CD14-positive monocyte (primary cell): ENCODE results near the gene INTS2. TPM values are rescaled to one million over a fixed set of nuclear protein-coding genes. Genes with fewer than 3 reads are reported as not detected.
A peak's percentile ranks its signal among the peaks of the same experiment; 100 is the strongest.

Source experiments
- DNase-seq, 3 donors: peaks; one replicate each; pipeline ENCODE4 v3.0.0-alpha.2; 2011 to 2022
- H2AFZ ChIP-seq: 2 replicates; pipeline ENCODE4 v1.6.0; 2012; ENCODE audit warnings: mild to moderate bottlenecking, low read depth, low read length, inconsistent platforms; ENCODE audit not compliant: insufficient read depth, poor library complexity, severe bottlenecking
- H3K27ac ChIP-seq, 2 donors: 1 replicate in 1 of 2; 2 replicates in 1 of 2; pipeline ENCODE4 v1.5.1; 2012 to 2013; ENCODE audit warnings: low read length in 2 of 2, control low read depth in 1 of 2, inconsistent platforms in 1 of 2, low read depth in 1 of 2, mild to moderate bottlenecking in 1 of 2
- H3K27me3 ChIP-seq, 2 donors: one replicate each; pipeline versions ENCODE4 v1.6.0 to v1.6.1; 2011 to 2013; ENCODE audit warnings: low read length in 2 of 2; ENCODE audit not compliant: control insufficient read depth in 2 of 2, insufficient read depth in 2 of 2
- H3K36me3 ChIP-seq, 2 donors: replicated peaks in 1 of 2; 1 replicate in 1 of 2; 2 replicates in 1 of 2; pipeline versions ENCODE4 v1.5.1 to v1.6.1; 2012 to 2013; ENCODE audit warnings: low read length in 2 of 2, control low read depth in 1 of 2, inconsistent platforms in 1 of 2, mild to moderate bottlenecking in 1 of 2; ENCODE audit not compliant: insufficient read depth in 2 of 2, control insufficient read depth in 1 of 2
- H3K4me1 ChIP-seq, 2 donors: 1 replicate in 1 of 2; 2 replicates in 1 of 2; pipeline versions ENCODE4 v1.5.1 to v1.6.1; 2012 to 2013; ENCODE audit warnings: low read length in 2 of 2, control low read depth in 1 of 2, inconsistent platforms in 1 of 2, mild to moderate bottlenecking in 1 of 2, moderate library complexity in 1 of 2; ENCODE audit not compliant: insufficient read depth in 2 of 2, control insufficient read depth in 1 of 2
- H3K4me2 ChIP-seq: replicated peaks from 2 replicates; pipeline ENCODE3; 2012; ENCODE audit warnings: low read length, moderate library complexity, mild to moderate bottlenecking; ENCODE audit not compliant: poor library complexity, severe bottlenecking; ENCODE audit errors: extremely low read depth
- H3K4me3 ChIP-seq, 3 experiments: fragments of 200-600 bp in 1 of 3; sonication (generic) in 1 of 3; replicated peaks in 1 of 3; 1 replicate in 2 of 3; 2 replicates in 1 of 3; pipeline ENCODE4 v1.5.1; 2011 to 2013; ENCODE audit warnings: low read length in 3 of 3, mild to moderate bottlenecking in 3 of 3, control low read depth in 2 of 3, low read depth in 2 of 3, inconsistent platforms in 1 of 3, moderate library complexity in 1 of 3
- H3K79me2 ChIP-seq: 2 replicates; pipeline ENCODE4 v1.6.0; 2012; ENCODE audit warnings: mild to moderate bottlenecking, control low read depth, inconsistent platforms, low read length, moderate library complexity; ENCODE audit not compliant: insufficient read depth
- H3K9ac ChIP-seq: 2 replicates; pipeline ENCODE4 v1.6.0; 2017; ENCODE audit warnings: low read length, mild to moderate bottlenecking; ENCODE audit not compliant: insufficient read depth, poor library complexity, severe bottlenecking
- H3K9me3 ChIP-seq, 2 donors: replicated peaks in 1 of 2; 1 replicate in 1 of 2; 2 replicates in 1 of 2; pipeline versions ENCODE4 v1.5.1 to v1.6.1; 2012 to 2013; ENCODE audit warnings: low read length in 2 of 2, control low read depth in 1 of 2; ENCODE audit not compliant: control insufficient read depth in 1 of 2, insufficient read depth in 1 of 2
- H4K20me1 ChIP-seq: 2 replicates; pipeline ENCODE4 v1.6.0; 2012; ENCODE audit warnings: mild to moderate bottlenecking, low read length, control low read depth, moderate library complexity; ENCODE audit not compliant: insufficient read depth
- H3K27ac Mint-ChIP-seq, 7 donors: one replicate each; pipeline ENCODE4 v1.8.0; 2020; ENCODE audit warnings: mild to moderate bottlenecking in 7 of 7, mixed read lengths in 7 of 7, moderate library complexity in 6 of 7, inconsistent platforms in 2 of 7
- H3K27me3 Mint-ChIP-seq, 3 donors: one replicate each; pipeline ENCODE4 v1.8.0; 2021 to 2022; ENCODE audit warnings: low read depth in 3 of 3, mild to moderate bottlenecking in 3 of 3, mixed read lengths in 3 of 3, moderate library complexity in 3 of 3, inconsistent platforms in 1 of 3
- H3K36me3 Mint-ChIP-seq, 2 donors: one replicate each; pipeline ENCODE4 v1.8.0; 2020; ENCODE audit warnings: mixed read lengths in 2 of 2, inconsistent platforms in 1 of 2, mild to moderate bottlenecking in 1 of 2
- H3K4me1 Mint-ChIP-seq: one replicate; pipeline ENCODE4 v1.8.0; 2020; ENCODE audit warnings: mild to moderate bottlenecking, mixed read lengths
- H3K4me3 Mint-ChIP-seq, 2 donors: one replicate each; pipeline ENCODE4 v1.8.0; 2020; ENCODE audit warnings: mild to moderate bottlenecking in 2 of 2, mixed read lengths in 2 of 2, moderate library complexity in 1 of 2
- H3K9me3 Mint-ChIP-seq, 7 donors: one replicate each; pipeline ENCODE4 v1.8.0; 2020 to 2022; ENCODE audit warnings: mixed read lengths in 7 of 7, mild to moderate bottlenecking in 6 of 7, moderate library complexity in 6 of 7, inconsistent platforms in 2 of 7
- WGBS: methylation state at CpG from one replicate; pipeline ENCODE4 v1.1.5; 2013; ENCODE audit warnings: missing lambda C conversion rate; ENCODE audit not compliant: insufficient coverage; 5-methylcytosine and 5-hydroxymethylcytosine counted together
- intact Hi-C, 2 donors: fragments of 100-400 bp; cut with micrococcal nuclease; formaldehyde crosslinking; loops; one replicate each; pipeline versions ENCODE4 v1.15.0 to v1.15.1; 2023
- polyA plus RNA-seq, 3 donors: library from polyadenylated mRNA; depleted of rRNA in 1 of 3; unstranded in 2 of 3; stranded (reverse) in 1 of 3; fragments of 300-500 nt in 2 of 3; fragments of >200 nt in 1 of 3; fragmentation: Illumina TruSeq in 2 of 3; gene quantifications; 1 replicate in 2 of 3; 2 replicates in 1 of 3; pipeline ENCODE4 v1.2.3, GENCODE V29; 2012 to 2021
- TF ChIP-seq, protein P1 (sequence below): fragments of 200-600 bp; IDR thresholded peaks from one replicate; pipeline ENCODE4 v1.8.0; 2022; ENCODE audit warnings: antibody characterized with exemption, mild to moderate bottlenecking

The INTS2 gene
- polyA plus RNA-seq, 3 donors = 2.2 to 2.9 (median 2.6) TPM

DNA sequence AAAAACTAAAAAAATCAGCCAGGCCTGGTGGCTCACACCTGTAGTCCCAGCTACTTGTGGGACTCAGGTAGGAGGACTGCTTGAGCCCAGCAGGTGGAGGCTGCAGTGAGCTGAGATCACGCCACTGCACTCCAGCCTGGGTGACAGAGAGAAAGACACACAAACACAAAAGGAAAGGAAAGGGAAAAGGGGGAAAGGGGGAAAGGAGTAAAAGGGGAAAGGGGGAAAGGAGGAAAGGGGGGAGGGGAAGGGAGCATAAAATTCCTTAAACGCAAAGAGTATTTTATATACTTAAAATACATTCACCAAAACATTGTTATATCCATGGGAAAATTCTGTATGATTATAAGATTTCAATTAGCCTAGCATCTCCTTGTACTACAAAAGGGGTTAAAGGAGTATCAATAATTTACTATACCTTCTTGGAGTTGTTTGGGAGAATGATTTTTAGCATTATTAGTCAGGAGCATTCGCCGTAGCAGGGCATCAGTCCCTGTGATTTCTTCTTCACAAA, 47.1 kb downstream of the INTS2 start:
- H3K4me1 Mint-ChIP-seq = no peaks in the 10 kb centered on the region
- DNase-seq = no peak
- no peaks in the 10 kb centered on the region for H3K9me3 Mint-ChIP-seq
- Histone ChIP-seq H3K4me2 (no peak overlapping the region), H3K9me3 (no peaks in the 10 kb centered on the region), H4K20me1 (no peaks in the 10 kb centered on the region), H3K4me1 (no peaks in the 10 kb centered on the region), H3K9ac (no peak overlapping the region), H3K27ac (no peak overlapping the region), H3K4me3 (no peak overlapping the region), H2AFZ (no peak overlapping the region), H3K27me3 (no peaks in the 10 kb centered on the region), H3K79me2 (no peaks in the 10 kb centered on the region), H3K36me3 (peaks cover 35 to 97% of the 10 kb centered on the region in 2 donors)
- no CpG with 5 or more reads among the region's 4 CpGs for WGBS
- no peak overlapping the region for H3K4me3 Mint-ChIP-seq
- intact Hi-C loops = no loop called here
- H3K36me3 Mint-ChIP-seq = peaks cover 50 to 86% of the 10 kb centered on the region in 2 donors
- H3K27me3 Mint-ChIP-seq = peaks cover 0 to 2% (median 0%) of the 10 kb centered on the region in 3 donors
- TF ChIP-seq, protein P1, sequence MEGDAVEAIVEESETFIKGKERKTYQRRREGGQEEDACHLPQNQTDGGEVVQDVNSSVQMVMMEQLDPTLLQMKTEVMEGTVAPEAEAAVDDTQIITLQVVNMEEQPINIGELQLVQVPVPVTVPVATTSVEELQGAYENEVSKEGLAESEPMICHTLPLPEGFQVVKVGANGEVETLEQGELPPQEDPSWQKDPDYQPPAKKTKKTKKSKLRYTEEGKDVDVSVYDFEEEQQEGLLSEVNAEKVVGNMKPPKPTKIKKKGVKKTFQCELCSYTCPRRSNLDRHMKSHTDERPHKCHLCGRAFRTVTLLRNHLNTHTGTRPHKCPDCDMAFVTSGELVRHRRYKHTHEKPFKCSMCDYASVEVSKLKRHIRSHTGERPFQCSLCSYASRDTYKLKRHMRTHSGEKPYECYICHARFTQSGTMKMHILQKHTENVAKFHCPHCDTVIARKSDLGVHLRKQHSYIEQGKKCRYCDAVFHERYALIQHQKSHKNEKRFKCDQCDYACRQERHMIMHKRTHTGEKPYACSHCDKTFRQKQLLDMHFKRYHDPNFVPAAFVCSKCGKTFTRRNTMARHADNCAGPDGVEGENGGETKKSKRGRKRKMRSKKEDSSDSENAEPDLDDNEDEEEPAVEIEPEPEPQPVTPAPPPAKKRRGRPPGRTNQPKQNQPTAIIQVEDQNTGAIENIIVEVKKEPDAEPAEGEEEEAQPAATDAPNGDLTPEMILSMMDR = no peak
- peak overlapping the region in 1 of 7 donors; percentile 78 for H3K27ac Mint-ChIP-seq

- Mint-ChIP-seq H3K9me3 (no peaks in the 10 kb centered on the region), H3K4me3 (no peak overlapping the region), H3K27me3 (peaks cover 0 to 2% (median 0%) of the 10 kb centered on the region in 3 donors), H3K36me3 (peaks cover 49 to 87% of the 10 kb centered on the region in 2 donors), H3K4me1 (no peaks in the 10 kb centered on the region), H3K27ac (peak overlapping the region in 1 of 7 donors; percentile 36)
- Histone ChIP-seq H3K4me1 (no peaks in the 10 kb centered on the region), H3K27ac (no peak overlapping the region), H3K36me3 (peaks cover 41 to 99% of the 10 kb centered on the region in 2 donors), H3K9me3 (no peaks in the 10 kb centered on the region), H4K20me1 (no peaks in the 10 kb centered on the region), H3K79me2 (no peaks in the 10 kb centered on the region), H3K4me3 (no peak overlapping the region), H3K27me3 (no peaks in the 10 kb centered on the region), H2AFZ (no peak overlapping the region), H3K9ac (no peak overlapping the region), H3K4me2 (no peak overlapping the region)
- intact Hi-C loops = no loop called here
- DNase-seq = no peak
- TF ChIP-seq, protein P1 = no peak
- no CpG with 5 or more reads among the region's 3 CpGs for WGBS
Measured at GRCh38 chr17:61878984-61879612, 48.7 kb downstream of the INTS2 start.
